Lower leg skin (tissue), 4 donors: ENCODE data around the gene FAM228A. TPM values are rescaled to one million over a fixed set of nuclear protein-coding genes. Genes with fewer than 3 reads are reported as not detected.

Experiments used
- DNase-seq, 2 donors: peaks; one replicate each; pipeline ENCODE4 v3.0.0-alpha.2; 2019; ENCODE audit warnings: low spot score in 2 of 2
- H3K4me3 ChIP-seq: fragments of 200-600 bp; sonication (generic); 2 replicates; pipeline ENCODE4 v1.5.1; 2017; ENCODE audit warnings: mild to moderate bottlenecking, low read depth; ENCODE audit not compliant: poor library complexity, severe bottlenecking
- POLR2A ChIP-seq, 2 donors: fragments of 450-650 bp; IDR thresholded peaks; one replicate each; pipeline ENCODE4 v1.6.1; 2016 to 2017; ENCODE audit warnings: antibody characterized with exemption in 2 of 2, mild to moderate bottlenecking in 1 of 2, moderate library complexity in 1 of 2
- WGBS, 2 donors: methylation state at CpG; one replicate each; pipeline ENCODE4 v1.1.5; 2018; 5-methylcytosine and 5-hydroxymethylcytosine counted together
- intact Hi-C: fragments of 100-400 bp; cut with DNase I; formaldehyde crosslinking; loops from one replicate; pipeline ENCODE4 v1.15.0; 2023; ENCODE audit warnings: low total_unique reads
- total RNA-seq, 4 donors: library from RNA; depleted of rRNA; stranded (reverse); fragments of >200 nt; gene quantifications; one replicate each; pipeline ENCODE4 v1.1.0, GENCODE V29; 2016
- TF ChIP-seq, protein P1 (sequence below), 3 donors: fragments of 450-650 bp; IDR thresholded peaks; one replicate each; pipeline ENCODE4 v1.5.1; 2016; ENCODE audit warnings: antibody characterized with exemption in 3 of 3, mild to moderate bottlenecking in 3 of 3, moderate library complexity in 2 of 3

Gene FAM228A
- total RNA-seq, 4 donors from 2014 or later, result 0.25 to 0.26 TPM; not detected in 2

DNA sequence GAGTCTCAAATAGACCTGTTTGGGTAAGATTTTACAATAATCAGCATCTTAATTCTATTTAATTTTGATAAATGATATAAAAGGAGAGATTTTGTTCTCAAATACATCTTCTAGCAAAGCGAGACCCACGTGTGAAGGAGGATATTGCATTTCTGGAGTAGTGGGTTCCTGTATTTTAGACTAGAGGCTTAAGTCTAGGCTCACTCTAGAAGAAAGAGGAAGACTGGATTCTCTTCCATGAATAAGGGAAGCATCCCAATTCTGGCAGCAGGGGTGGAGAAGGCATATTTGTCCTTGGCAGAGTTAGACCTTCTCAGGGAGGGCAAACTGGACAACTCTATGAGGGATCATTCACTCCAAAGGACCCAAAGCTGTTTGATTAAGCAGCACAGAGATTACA is 11.3 kb upstream of the FAM228A start:
- TF ChIP-seq, protein P1, sequence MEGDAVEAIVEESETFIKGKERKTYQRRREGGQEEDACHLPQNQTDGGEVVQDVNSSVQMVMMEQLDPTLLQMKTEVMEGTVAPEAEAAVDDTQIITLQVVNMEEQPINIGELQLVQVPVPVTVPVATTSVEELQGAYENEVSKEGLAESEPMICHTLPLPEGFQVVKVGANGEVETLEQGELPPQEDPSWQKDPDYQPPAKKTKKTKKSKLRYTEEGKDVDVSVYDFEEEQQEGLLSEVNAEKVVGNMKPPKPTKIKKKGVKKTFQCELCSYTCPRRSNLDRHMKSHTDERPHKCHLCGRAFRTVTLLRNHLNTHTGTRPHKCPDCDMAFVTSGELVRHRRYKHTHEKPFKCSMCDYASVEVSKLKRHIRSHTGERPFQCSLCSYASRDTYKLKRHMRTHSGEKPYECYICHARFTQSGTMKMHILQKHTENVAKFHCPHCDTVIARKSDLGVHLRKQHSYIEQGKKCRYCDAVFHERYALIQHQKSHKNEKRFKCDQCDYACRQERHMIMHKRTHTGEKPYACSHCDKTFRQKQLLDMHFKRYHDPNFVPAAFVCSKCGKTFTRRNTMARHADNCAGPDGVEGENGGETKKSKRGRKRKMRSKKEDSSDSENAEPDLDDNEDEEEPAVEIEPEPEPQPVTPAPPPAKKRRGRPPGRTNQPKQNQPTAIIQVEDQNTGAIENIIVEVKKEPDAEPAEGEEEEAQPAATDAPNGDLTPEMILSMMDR (IDR thresholded peaks at IDR 0.05), result no peak
- TF ChIP-seq POLR2A (IDR thresholded peaks at IDR 0.05), result no peak
- 86 to 88% methylated on average over 2 of the region's 2 CpGs for WGBS, 2 donors
- no peak for DNase-seq
- intact Hi-C loops, result no loop called here
- H3K4me3 ChIP-seq, result no peak overlapping the region

DNA sequence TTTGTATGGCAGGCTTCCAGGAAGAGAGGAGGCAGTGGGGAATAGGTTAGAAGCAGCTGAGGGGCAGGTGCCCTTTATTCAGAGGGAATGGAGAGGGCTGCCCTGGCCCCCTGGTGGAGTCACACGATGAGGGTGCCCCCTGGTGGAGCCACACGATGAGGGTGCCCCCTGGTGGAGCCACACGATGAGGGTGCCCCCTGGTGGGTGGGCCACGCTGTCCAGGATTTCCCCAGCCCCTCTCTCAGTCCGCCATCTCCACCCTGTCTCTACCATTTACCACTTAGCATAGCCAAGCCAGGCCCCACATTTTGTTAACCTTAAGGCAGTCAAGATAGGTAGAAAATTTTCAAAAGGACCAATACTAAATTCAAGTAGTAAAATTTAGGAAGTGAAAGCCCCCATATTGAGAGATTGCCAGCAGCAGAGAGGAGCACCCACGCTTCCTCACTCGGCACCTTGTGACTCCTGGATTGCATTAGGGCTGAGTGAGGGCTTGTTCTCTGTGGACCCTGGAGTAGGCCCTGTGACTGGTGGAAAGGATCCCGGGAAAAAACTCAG is 10.4 kb upstream of the FAM228A start:
- H3K4me3 ChIP-seq, result no peak overlapping the region
- intact Hi-C loops, result no loop called here
- no peak for DNase-seq
- no peak for TF ChIP-seq POLR2A (IDR thresholded peaks at IDR 0.05)
- TF ChIP-seq, protein P1 (IDR thresholded peaks at IDR 0.05), result no peak
- WGBS, 2 donors, result 53 to 64% methylated on average over 8 of the region's 8 CpGs

GRCh38 chr2:24169023-24169422 is 5.8 kb upstream of the FAM228A start:
- DNase-seq, result no peak
- WGBS, 2 donors, result 92 to 95% methylated on average over 5 of the region's 5 CpGs
- no peak overlapping the region for H3K4me3 ChIP-seq
- intact Hi-C loops, result no loop called here
- no peak for TF ChIP-seq POLR2A (IDR thresholded peaks at IDR 0.05)
- TF ChIP-seq, protein P1 (IDR thresholded peaks at IDR 0.05), result no peak

GRCh38 chr2:24175631-24176187 is 856 bp downstream of the FAM228A start:
- H3K4me3 ChIP-seq, result no peak overlapping the region
- TF ChIP-seq, protein P1 (IDR thresholded peaks at IDR 0.05), result no peak
- no peak for TF ChIP-seq POLR2A (IDR thresholded peaks at IDR 0.05)
- intact Hi-C loops, result no loop called here
- DNase-seq, result no peak
- 32 to 37% methylated on average over 17 of the region's 17 CpGs for WGBS, 2 donors

GRCh38 chr2:24176326-24176725 is 1.5 kb downstream of the FAM228A start:
- 52 to 78% methylated on average over 1 of the region's 1 CpG for WGBS, 2 donors
- no peak for DNase-seq
- intact Hi-C loops, result no loop called here

More at GRCh38 chr2:24176326-24176725, 1.5 kb downstream of the FAM228A start:
- H3K4me3 ChIP-seq, result no peak overlapping the region
- TF ChIP-seq, protein P1 (IDR thresholded peaks at IDR 0.05), result no peak
- TF ChIP-seq POLR2A (IDR thresholded peaks at IDR 0.05), result no peak
